ENCODE data around the gene PRR14.

GRCh38 chr16:30668393-30668792 is 17.6 kb downstream of the PRR14 start:
- no peak for TF ChIP-seq CTCF (IDR thresholded peaks at IDR 0.05; ENCODE audit: insufficient read depth, low read depth, low read length)
- no peak for TF ChIP-seq EZH2 (IDR thresholded peaks at IDR 0.05; ENCODE audit: insufficient read depth, low read length)

All from astrocyte (in vitro differentiated cells and primary cell).